Measurements from ENCODE around the gene DPAGT1.

The DPAGT1 gene

DNA sequence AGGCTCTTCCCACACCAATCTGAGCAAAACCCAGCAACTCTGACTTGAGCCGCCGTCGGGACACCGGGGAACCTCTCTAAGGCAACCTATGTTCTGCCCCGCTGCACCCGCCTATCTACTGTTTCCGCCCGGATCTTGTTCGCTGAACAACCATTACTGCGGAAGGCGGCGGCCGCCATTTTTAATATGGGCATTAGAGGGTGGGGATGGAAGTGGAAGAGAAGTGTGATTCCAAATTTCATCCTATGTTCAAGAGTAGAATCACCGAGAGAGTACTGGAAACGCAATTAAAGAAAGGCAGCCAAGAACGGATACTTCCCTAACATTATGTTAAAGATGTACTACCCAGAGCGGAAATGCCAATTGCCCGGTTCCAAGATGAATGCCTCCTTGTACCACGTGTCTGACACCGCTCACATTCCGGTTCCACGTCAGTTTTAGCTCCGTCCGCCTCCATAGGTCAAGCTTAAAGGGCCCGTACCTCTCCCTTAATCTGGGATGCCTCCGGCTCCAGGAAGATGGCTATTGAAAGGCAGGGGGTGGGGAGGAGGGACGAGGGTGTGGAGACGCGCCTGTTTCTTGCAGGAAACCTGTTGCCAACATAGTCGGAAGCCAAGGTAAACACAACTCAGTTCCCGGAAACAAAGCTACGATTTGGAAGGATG is at the start of gene DPAGT1:
Gene DPAGT1 (minus strand): TSS at position 95 of the 665 bp plus-strand sequence. CDS start 198 bp downstream, outside the sequence.
- CTCF ChIA-PET, result interaction anchor here (0.7 to 1.8 kb wide), 5 partner anchors 17 to 224 kb away, joined by 3 to 7 read pairs (median 3); partner anchors contain the start of gene HMBS
- peak; percentile 78 for DNase-seq (ENCODE audit: extremely low spot score)
- POLR2A ChIA-PET, result interaction anchor here (0.7 to 1.9 kb wide), 12 partner anchors 9 to 412 kb away, joined by 3 to 19 read pairs (median 6); partner anchors contain the start of genes HINFP, HMBS, HYOU1 and MCAM
- TF ChIP-seq LEF1 (IDR thresholded peaks at IDR 0.05; ENCODE audit: borderline replicate concordance), result no peak
- peak; percentile 88 for TF ChIP-seq ELF4 (IDR thresholded peaks at IDR 0.05)
- TF ChIP-seq, protein P1, sequence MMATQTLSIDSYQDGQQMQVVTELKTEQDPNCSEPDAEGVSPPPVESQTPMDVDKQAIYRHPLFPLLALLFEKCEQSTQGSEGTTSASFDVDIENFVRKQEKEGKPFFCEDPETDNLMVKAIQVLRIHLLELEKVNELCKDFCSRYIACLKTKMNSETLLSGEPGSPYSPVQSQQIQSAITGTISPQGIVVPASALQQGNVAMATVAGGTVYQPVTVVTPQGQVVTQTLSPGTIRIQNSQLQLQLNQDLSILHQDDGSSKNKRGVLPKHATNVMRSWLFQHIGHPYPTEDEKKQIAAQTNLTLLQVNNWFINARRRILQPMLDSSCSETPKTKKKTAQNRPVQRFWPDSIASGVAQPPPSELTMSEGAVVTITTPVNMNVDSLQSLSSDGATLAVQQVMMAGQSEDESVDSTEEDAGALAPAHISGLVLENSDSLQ (IDR thresholded peaks at IDR 0.05), result peak; percentile 53; the same call in 1 of the 2 replicates
- peak; percentile 52; the same call in 1 of the 2 replicates for TF ChIP-seq CTBP1 (IDR thresholded peaks at IDR 0.05; ENCODE audit: borderline replicate concordance)
- peak; percentile 63 for TF ChIP-seq L3MBTL2 (conservative IDR thresholded peaks at IDR 0.05)

DNA sequence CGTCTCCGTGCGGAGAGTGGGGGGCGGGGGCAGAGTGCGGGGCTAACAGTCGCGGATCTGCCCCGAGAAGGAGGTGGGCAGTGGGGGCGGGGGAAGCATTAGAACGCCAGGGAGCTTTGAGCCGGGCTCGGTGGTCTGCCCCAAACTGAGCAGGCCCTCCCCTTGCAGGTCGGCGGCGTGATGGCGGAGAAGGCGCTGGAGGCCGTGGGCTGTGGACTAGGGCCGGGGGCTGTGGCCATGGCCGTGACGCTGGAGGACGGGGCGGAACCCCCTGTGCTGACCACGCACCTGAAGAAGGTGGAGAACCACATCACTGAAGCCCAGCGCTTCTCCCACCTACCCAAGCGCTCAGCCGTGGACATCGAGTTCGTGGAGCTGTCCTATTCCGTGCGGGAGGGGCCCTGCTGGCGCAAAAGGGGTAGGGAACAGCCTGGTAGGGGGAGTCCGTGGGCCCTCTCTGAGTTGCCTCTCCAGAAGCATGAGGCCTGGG is 48.2 kb upstream of the DPAGT1 start:
- no peak for TF ChIP-seq TARDBP (IDR thresholded peaks at IDR 0.05)
- no peak for TF ChIP-seq BHLHE40 (IDR thresholded peaks at IDR 0.05; ENCODE audit: borderline replicate concordance)
- TF ChIP-seq ZNF384 (IDR thresholded peaks at IDR 0.05), result no peak
- TF ChIP-seq SP1 (IDR thresholded peaks at IDR 0.05), result no peak
- no peak for TF ChIP-seq L3MBTL2 (conservative IDR thresholded peaks at IDR 0.05)
- TF ChIP-seq ELF4 (IDR thresholded peaks at IDR 0.05), result no peak
- TF ChIP-seq CTBP1 (IDR thresholded peaks at IDR 0.05; ENCODE audit: borderline replicate concordance), result no peak
- no peak for TF ChIP-seq ARNT (IDR thresholded peaks at IDR 0.05)
- TF ChIP-seq NFRKB (IDR thresholded peaks at IDR 0.05), result no peak
- no peak for TF ChIP-seq FOXK2 (IDR thresholded peaks at IDR 0.05)
- no peak for TF ChIP-seq SUZ12 (IDR thresholded peaks at IDR 0.05)
- TF ChIP-seq FOXM1 (IDR thresholded peaks at IDR 0.05; ENCODE audit: borderline replicate concordance), result no peak
- no peak for TF ChIP-seq LEF1 (IDR thresholded peaks at IDR 0.05; ENCODE audit: borderline replicate concordance)
- TF ChIP-seq, protein P1 (IDR thresholded peaks at IDR 0.05), result no peak
- no peak for DNase-seq (ENCODE audit: extremely low spot score)
- POLR2A ChIA-PET, result interaction anchor here (1.2 kb wide), 1 partner anchor 11 kb away, joined by 3 read pairs; no protein-coding TSS in a partner anchor
- CTCF ChIA-PET, result no interaction called here

DNA sequence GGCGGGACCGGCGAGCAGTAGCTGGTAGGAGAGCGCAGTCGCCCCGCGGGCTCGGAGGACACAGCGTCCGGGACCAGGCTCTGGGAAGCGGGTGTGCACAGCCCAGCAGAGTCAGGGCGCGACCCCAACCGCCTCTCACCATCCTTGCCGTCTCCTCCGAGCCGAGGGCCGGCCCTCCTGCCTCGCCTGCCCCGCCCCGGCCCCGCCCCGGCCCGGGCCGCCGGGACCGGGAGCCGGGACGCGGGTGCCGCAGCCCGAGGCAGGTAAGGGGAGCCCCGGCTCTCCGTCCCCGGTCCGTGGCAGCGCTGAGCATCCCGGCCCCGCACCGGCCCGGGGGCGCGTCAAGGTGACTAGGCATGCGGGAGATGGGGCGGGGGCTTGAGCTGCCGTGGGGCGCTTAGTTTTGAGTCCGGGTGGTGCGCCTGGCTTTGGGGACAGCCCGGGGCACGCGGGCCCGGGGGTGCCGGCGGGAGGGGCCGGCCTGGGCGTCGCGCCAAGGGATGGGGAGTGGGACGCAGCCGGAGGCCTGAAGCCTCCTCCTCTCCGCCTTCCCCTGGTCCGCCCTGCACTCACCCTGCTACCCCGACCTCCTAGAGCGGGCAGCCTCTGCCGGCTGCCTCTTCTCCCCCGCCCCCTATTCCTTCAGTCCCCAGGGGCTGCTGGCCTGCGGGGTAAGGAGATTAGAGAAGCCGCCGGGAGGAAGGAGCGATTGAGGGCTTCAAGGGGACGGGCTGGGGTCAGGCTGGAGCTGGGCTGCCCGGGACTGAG is 47.5 kb upstream of the DPAGT1 start, which contains the start of gene ABCG4:
Gene ABCG4 (plus strand): TSS at position 35 of the 768 bp plus-strand sequence. CDS start 914 bp downstream, outside the sequence.
- TF ChIP-seq L3MBTL2 (conservative IDR thresholded peaks at IDR 0.05) (peak; percentile 46; the same call in 1 of the 2 replicates), ELF4 (IDR thresholded peaks at IDR 0.05) (no peak), FOXK2 (IDR thresholded peaks at IDR 0.05) (no peak), SP1 (IDR thresholded peaks at IDR 0.05) (no peak), HDGF (IDR thresholded peaks at IDR 0.05; ENCODE audit: borderline replicate concordance) (no peak)
- DNase-seq (ENCODE audit: extremely low spot score), result peak; percentile 48
- POLR2A ChIA-PET, result interaction anchor here (1.0 to 1.5 kb wide), 3 partner anchors 20 to 359 kb away, joined by 3 to 4 read pairs (median 3); partner anchors contain the start of genes HINFP and NLRX1
- CTCF ChIA-PET, result interaction anchor here (1.0 to 1.3 kb wide), 2 partner anchors 8 to 14 kb away, joined by 4 read pairs; no protein-coding TSS in a partner anchor

DNA sequence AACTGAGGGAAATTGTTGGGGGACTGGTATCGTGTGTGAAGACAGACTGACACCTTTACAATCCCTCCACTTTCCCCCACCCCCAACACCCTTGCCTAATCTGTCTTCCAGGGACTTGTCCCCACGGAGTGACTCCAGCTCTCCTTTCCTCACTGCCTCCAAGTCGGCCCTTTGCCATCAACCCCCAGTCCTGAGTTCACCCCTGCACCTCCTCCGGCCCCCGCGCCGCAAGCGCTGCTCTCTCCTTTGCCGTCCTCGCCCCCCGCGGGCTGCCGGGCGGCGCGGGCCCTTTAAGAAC is 47.0 kb upstream of the DPAGT1 start:
- POLR2A ChIA-PET, result interaction anchor here (1.0 to 1.5 kb wide), 3 partner anchors 20 to 358 kb away, joined by 3 to 4 read pairs (median 3); partner anchors contain the start of genes HINFP and NLRX1
- no peak for DNase-seq (ENCODE audit: extremely low spot score)
- CTCF ChIA-PET, result interaction anchor here (1.0 to 1.3 kb wide), 2 partner anchors 8 to 14 kb away, joined by 4 read pairs; no protein-coding TSS in a partner anchor
- TF ChIP-seq L3MBTL2 (conservative IDR thresholded peaks at IDR 0.05), result no peak
- no peak for TF ChIP-seq SUZ12 (IDR thresholded peaks at IDR 0.05)

DNA sequence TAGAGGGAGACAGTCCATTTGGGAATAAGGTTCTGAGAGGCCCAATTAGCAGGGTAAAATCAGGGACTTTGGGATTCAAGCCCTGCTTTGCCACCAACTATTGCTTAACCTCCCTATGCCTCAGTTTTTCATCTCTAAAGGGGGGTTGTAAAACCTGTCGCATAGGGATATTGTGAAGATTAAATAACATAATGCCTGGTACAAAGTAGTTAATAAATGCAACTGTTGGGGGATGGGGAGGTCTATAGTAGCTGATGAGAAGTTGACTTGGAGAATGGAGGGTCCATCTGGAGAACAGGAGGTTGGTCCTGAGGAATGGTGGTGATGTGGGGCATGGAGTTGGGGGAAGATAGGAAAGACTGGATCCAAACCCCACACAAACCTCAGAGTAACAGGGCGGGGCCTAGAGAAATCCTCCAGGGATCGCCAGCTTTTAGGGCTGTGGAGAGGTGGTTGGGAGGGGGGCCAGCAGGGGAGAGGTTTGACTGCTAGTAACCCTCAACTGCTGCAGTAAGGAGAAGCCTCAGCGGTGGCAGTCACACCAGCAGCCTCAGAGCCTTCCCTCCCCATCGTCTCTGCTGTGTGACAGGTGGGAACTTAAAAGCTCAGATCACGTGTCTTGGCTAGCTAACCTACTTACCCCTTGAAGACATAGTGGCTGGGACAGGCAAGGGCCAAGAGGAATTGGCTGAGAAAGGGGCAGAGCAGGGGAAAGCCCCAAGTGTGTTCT is 46.1 kb upstream of the DPAGT1 start:
- no peak for DNase-seq (ENCODE audit: extremely low spot score)
- ChIA-PET POLR2A (interaction anchor here (1.4 to 1.5 kb wide), 2 partner anchors 21 to 357 kb away, joined by 3 to 4 read pairs; partner anchors contain the start of gene NLRX1), CTCF (interaction anchor here (1.0 to 1.3 kb wide), 3 partner anchors 9 to 215 kb away, joined by 4 read pairs; no protein-coding TSS in a partner anchor)
- TF ChIP-seq, protein P1 (IDR thresholded peaks at IDR 0.05), result no peak
- no peak for TF ChIP-seq FOXM1 (IDR thresholded peaks at IDR 0.05; ENCODE audit: borderline replicate concordance)
- no peak for TF ChIP-seq BHLHE40 (IDR thresholded peaks at IDR 0.05; ENCODE audit: borderline replicate concordance)
- TF ChIP-seq ZNF384 (IDR thresholded peaks at IDR 0.05), result no peak
- no peak for TF ChIP-seq SP1 (IDR thresholded peaks at IDR 0.05)
- no peak for TF ChIP-seq CTBP1 (IDR thresholded peaks at IDR 0.05; ENCODE audit: borderline replicate concordance)
- TF ChIP-seq HDGF (IDR thresholded peaks at IDR 0.05; ENCODE audit: borderline replicate concordance), result no peak
- TF ChIP-seq FOXA1 (IDR thresholded peaks at IDR 0.05), result no peak
- no peak for TF ChIP-seq FOXK2 (IDR thresholded peaks at IDR 0.05)
